WERI-Rb-1 (cell line): ENCODE measurements around the gene ZNF426.

Experiments used
- DNase-seq: peaks from one replicate; pipeline ENCODE4 v3.0.0-alpha.2; 2020
- H3K27ac ChIP-seq: fragments of 250-450 bp; sonication (Bioruptor Pico); 2 replicates; pipeline ENCODE4 v1.5.1; 2020; ENCODE audit warnings: mild to moderate bottlenecking, moderate library complexity
- H3K27me3 ChIP-seq: fragments of 250-450 bp; sonication (Bioruptor Pico); 2 replicates; pipeline ENCODE4 v1.5.1; 2021; ENCODE audit warnings: mild to moderate bottlenecking, low read depth, moderate library complexity; ENCODE audit not compliant: insufficient read depth, severe bottlenecking
- H3K36me3 ChIP-seq: fragments of 250-450 bp; sonication (Bioruptor Pico); 2 replicates; pipeline ENCODE4 v1.5.1; 2020; ENCODE audit warnings: mild to moderate bottlenecking, moderate library complexity
- H3K4me3 ChIP-seq: 2 replicates; pipeline ENCODE4 v1.5.1; 2011; ENCODE audit warnings: low read depth, mild to moderate bottlenecking, control low read depth, low read length
- H3K9me3 ChIP-seq: fragments of 250-450 bp; sonication (Bioruptor Pico); 2 replicates; pipeline ENCODE4 v1.5.1; 2021; ENCODE audit warnings: mild to moderate bottlenecking, moderate library complexity; ENCODE audit not compliant: severe bottlenecking
- TF ChIP-seq, protein P1 (sequence below): IDR thresholded peaks from 2 replicates; pipeline ENCODE4 v1.5.1; 2011; ENCODE audit warnings: low read depth, mild to moderate bottlenecking, control low read depth, inconsistent platforms, low read length

Gene ZNF426

DNA sequence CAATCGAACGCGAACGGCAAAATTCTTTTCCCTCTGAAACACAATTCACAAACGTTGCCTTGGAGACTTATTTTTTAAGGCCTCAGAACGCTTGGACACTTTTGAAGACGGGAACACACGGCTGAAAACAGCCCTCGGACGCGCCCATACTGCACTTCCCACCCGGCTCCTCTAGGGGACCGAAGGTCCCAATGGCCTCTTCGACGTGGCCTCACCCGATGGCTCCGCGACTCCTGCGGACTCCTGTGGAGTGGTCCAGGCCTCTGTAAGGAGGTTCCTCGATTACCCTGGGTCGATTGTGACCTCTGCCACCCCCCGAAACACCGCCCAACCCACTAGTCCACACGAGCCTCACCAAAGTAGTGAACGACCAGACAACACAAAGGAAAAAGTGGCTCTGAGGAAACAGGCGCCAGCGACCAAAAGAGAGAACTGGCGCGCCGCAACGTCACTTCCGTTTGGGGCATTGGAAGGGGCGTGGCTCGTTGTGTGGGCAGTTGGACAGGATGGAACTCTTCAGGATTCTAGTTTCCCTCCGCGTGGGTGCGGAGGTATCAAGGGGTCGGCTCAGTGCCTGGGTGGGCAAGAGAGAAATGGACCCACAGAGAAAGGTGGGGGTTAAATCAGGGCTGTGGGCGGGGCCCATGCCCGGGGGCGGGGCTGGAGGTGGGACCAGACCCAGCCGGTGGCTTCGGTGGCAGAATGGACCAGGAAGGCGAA, 40.1 kb downstream of the ZNF426 start, which contains the start of gene ZNF560:
ZNF560 (minus strand) TSS at position 434 of the 720 bp plus-strand sequence. CDS start 23,303 bp downstream, outside the sequence.
- peaks cover 12% of the 10 kb centered on the region for H3K36me3 ChIP-seq
- DNase-seq: peak; percentile 84
- H3K9me3 ChIP-seq: peaks cover 25% of the 10 kb centered on the region
- peak within 1 kb of the TSS; percentile 85 for H3K27ac ChIP-seq
- no peaks in the 10 kb centered on the region for H3K27me3 ChIP-seq
- TF ChIP-seq, protein P1, sequence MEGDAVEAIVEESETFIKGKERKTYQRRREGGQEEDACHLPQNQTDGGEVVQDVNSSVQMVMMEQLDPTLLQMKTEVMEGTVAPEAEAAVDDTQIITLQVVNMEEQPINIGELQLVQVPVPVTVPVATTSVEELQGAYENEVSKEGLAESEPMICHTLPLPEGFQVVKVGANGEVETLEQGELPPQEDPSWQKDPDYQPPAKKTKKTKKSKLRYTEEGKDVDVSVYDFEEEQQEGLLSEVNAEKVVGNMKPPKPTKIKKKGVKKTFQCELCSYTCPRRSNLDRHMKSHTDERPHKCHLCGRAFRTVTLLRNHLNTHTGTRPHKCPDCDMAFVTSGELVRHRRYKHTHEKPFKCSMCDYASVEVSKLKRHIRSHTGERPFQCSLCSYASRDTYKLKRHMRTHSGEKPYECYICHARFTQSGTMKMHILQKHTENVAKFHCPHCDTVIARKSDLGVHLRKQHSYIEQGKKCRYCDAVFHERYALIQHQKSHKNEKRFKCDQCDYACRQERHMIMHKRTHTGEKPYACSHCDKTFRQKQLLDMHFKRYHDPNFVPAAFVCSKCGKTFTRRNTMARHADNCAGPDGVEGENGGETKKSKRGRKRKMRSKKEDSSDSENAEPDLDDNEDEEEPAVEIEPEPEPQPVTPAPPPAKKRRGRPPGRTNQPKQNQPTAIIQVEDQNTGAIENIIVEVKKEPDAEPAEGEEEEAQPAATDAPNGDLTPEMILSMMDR: peak; percentile 85
- H3K4me3 ChIP-seq: peak within 1 kb of the TSS; percentile 63

DNA sequence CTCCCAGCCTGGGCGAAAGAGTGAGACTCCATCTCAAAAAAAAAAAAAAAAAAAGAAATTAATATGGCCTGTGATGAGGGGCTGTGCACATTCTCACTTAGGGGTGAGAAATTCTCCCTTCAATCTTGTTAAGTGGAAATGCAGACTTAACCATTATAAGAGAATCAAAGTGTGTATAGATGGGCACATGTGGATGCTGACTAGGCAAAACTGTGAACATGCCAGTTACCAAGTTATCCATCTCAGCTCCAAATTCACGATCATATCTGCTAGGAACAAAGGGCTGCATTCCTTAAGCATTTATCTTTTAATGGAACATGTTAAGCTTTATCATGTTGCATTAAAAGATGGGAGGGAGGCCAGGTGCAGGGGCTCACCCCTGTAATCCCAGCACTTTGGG, 44.3 kb downstream of the ZNF426 start:
- H3K27me3 ChIP-seq: no peaks in the 10 kb centered on the region
- TF ChIP-seq, protein P1: no peak
- H3K36me3 ChIP-seq: peaks cover 27% of the 10 kb centered on the region
- DNase-seq: no peak
- no peak overlapping the region for H3K27ac ChIP-seq
- peaks cover 9% of the 10 kb centered on the region for H3K9me3 ChIP-seq
- no peak overlapping the region for H3K4me3 ChIP-seq

GRCh38 chr19:9487016-9487415, 51.4 kb downstream of the ZNF426 start:
- Histone ChIP-seq H3K27me3 (no peaks in the 10 kb centered on the region), H3K4me3 (no peak overlapping the region), H3K9me3 (peaks cover 27% of the 10 kb centered on the region), H3K36me3 (peaks cover 33% of the 10 kb centered on the region), H3K27ac (no peak overlapping the region)
- DNase-seq: no peak
- TF ChIP-seq, protein P1: no peak

DNA sequence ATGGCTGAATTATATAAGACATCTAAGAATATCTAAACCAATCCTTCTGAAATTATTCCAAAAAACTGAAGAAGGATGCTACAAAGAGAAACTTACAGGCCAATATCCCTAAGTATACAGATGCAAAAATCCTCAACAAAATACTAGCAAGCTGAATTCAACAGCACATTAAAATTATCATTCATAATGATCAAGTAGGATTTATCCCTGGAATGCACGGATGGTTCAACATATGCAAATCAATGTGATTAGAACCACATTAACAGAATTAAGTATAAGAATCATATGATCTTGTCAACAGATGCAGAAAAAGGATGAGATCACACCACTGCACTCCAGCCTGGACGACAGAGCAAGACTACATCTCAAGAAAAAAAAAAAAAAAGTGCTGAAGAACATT, 53.3 kb downstream of the ZNF426 start:
- Histone ChIP-seq H3K36me3 (peaks cover 29% of the 10 kb centered on the region), H3K9me3 (peaks cover 27% of the 10 kb centered on the region), H3K4me3 (no peak overlapping the region), H3K27ac (no peak overlapping the region), H3K27me3 (no peaks in the 10 kb centered on the region)
- TF ChIP-seq, protein P1: no peak
- no peak for DNase-seq

DNA sequence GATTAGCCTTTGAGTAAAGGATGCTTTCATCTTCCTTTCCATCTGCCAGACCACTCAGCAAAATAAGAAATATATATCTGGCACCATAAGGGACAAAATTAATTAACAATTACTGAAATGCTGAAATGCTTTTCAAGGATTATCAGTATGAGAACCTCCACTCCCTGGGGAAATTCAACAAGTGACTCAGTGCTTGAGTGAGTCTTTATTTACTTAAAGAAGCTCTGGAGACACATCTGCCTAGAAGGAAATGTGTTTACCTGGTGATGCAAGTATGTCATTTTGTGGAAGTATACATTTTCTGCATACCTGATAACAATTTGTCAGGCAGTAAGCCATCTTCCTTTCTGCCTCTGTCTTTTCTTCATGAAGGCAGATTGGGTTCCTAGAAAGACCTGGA, 63.5 kb downstream of the ZNF426 start:
- TF ChIP-seq, protein P1: no peak
- no peak for DNase-seq
- Histone ChIP-seq H3K4me3 (no peak overlapping the region), H3K36me3 (peaks cover 49% of the 10 kb centered on the region), H3K27ac (no peak overlapping the region), H3K27me3 (no peaks in the 10 kb centered on the region), H3K9me3 (peaks cover 4% of the 10 kb centered on the region)
